Measurements from ENCODE around the gene FER.

- TF ChIP-seq CTCF (conservative IDR thresholded peaks at IDR 0.05; ENCODE audit: low read length): no peak
- 0 out of 2 replicates have a peak, but pooled peaks have one; percentile 28 for TF ChIP-seq EZH2phosphoT487 (IDR thresholded peaks at IDR 0.05; ENCODE audit: borderline replicate concordance, low read depth, low read length)
Observed at GRCh38 chr5:108728566-108729241, 19.0 kb upstream of the FER start.

All from OCI-LY7 (cell line).